Fibroblast of peridontal ligament (primary cell): ENCODE data around the gene RASL10B.
"Not testable (repeated sequence)": the region's sequence is repeated elsewhere in the genome, so short reads cannot be mapped to it uniquely, and the experiment has no call there.

Experiments used
- DNase-seq: peaks from one replicate; pipeline ENCODE4 v3.0.0-alpha.2; 2010; ENCODE audit errors: extremely low read depth

Gene RASL10B

GRCh38 chr17:35731239-35731916 lies at the start of gene RASL10B:
Gene RASL10B (plus strand): TSS chr17:35731639. CDS start chr17:35735185, 3,546 bp downstream.
- DNase-seq = peak; percentile 14

GRCh38 chr17:35683591-35683990 lies 47.8 kb upstream of the RASL10B start:
- no peak for DNase-seq

GRCh38 chr17:35684055-35684802 lies 47.2 kb upstream of the RASL10B start:
- DNase-seq = peak; percentile 47

GRCh38 chr17:35692512-35693210 lies 38.8 kb upstream of the RASL10B start:
- DNase-seq = no peak

GRCh38 chr17:35693662-35694061 lies 37.8 kb upstream of the RASL10B start:
- DNase-seq = no peak

- DNase-seq = no peak
Measured at GRCh38 chr17:35694906-35695305, 36.5 kb upstream of the RASL10B start.

GRCh38 chr17:35695613-35696012 lies 35.8 kb upstream of the RASL10B start:
- DNase-seq = no peak

GRCh38 chr17:35698800-35699199 lies 32.6 kb upstream of the RASL10B start:
- DNase-seq = no peak

- peak; percentile 41 for DNase-seq
Measured at GRCh38 chr17:35700150-35700549, 31.3 kb upstream of the RASL10B start.

GRCh38 chr17:35701491-35701890 lies 29.9 kb upstream of the RASL10B start:
- no peak for DNase-seq

GRCh38 chr17:35703308-35703707 lies 28.1 kb upstream of the RASL10B start:
- DNase-seq = not testable (repeated sequence)

- DNase-seq = no peak
Measured at GRCh38 chr17:35705230-35705629, 26.2 kb upstream of the RASL10B start.

- no peak for DNase-seq
Measured at GRCh38 chr17:35705705-35706104, 25.7 kb upstream of the RASL10B start.

GRCh38 chr17:35708149-35708548 lies 23.3 kb upstream of the RASL10B start:
- no peak for DNase-seq

GRCh38 chr17:35708951-35709350 lies 22.5 kb upstream of the RASL10B start:
- DNase-seq = no peak

- DNase-seq = peak; percentile 81
Measured at GRCh38 chr17:35709874-35710273, 21.6 kb upstream of the RASL10B start.

- DNase-seq = no peak
Measured at GRCh38 chr17:35710950-35711349, 20.5 kb upstream of the RASL10B start.

- DNase-seq = peak; percentile 87
Measured at GRCh38 chr17:35713069-35713728, 18.2 kb upstream of the RASL10B start.

- no peak for DNase-seq
Measured at GRCh38 chr17:35714988-35715387, 16.5 kb upstream of the RASL10B start.

- DNase-seq = no peak
Measured at GRCh38 chr17:35715416-35715815, 16.0 kb upstream of the RASL10B start.

- DNase-seq = no peak
Measured at GRCh38 chr17:35716173-35716572, 15.3 kb upstream of the RASL10B start.

GRCh38 chr17:35716897-35717465 lies 14.5 kb upstream of the RASL10B start:
- peak; percentile 30 for DNase-seq
